Adrenal gland (tissue), 12 donors: ENCODE results near the gene C17orf100. TPM values are rescaled to one million over a fixed set of nuclear protein-coding genes. Genes with fewer than 3 reads are reported as not detected.
A peak's percentile ranks its signal among the peaks of the same experiment; 100 is the strongest.
"Not testable (repeated sequence)": the region's sequence is repeated elsewhere in the genome, so short reads cannot be mapped to it uniquely, and the experiment has no call there.

ENCODE experiments used
- DNase-seq, 7 donors: peaks; one replicate each; pipeline ENCODE4 v3.0.0-alpha.2; 2019 to 2020
- H3K27ac ChIP-seq, 5 donors: fragments of 200-600 bp; sonication (generic) in 4 of 5; 1 replicate in 3 of 5; 2 replicates in 2 of 5; pipeline versions ENCODE4 v1.5.1 to v1.8.0; 2016 to 2020; ENCODE audit warnings: mild to moderate bottlenecking in 1 of 5
- H3K27me3 ChIP-seq: fragments of 200-600 bp; 2 replicates; pipeline ENCODE4 v1.8.0; 2021
- H3K36me3 ChIP-seq, 2 donors: fragments of 200-600 bp; replicated peaks in 1 of 2; 1 replicate in 1 of 2; 2 replicates in 1 of 2; pipeline versions ENCODE4 v1.5.1 to v1.8.0; 2018 to 2022
- H3K4me1 ChIP-seq, 2 donors: fragments of 200-600 bp; replicated peaks in 1 of 2; 1 replicate in 1 of 2; 2 replicates in 1 of 2; pipeline versions ENCODE4 v1.5.1 to v1.8.0; 2018 to 2021
- H3K4me3 ChIP-seq, 4 donors: fragments of 200-600 bp; sonication (generic) in 3 of 4; one replicate each; pipeline ENCODE4 v1.5.1; 2016 to 2018
- H3K9me3 ChIP-seq, 3 donors: fragments of 200-600 bp; sonication (generic) in 1 of 3; replicated peaks in 1 of 3; 1 replicate in 2 of 3; 2 replicates in 1 of 3; pipeline versions ENCODE4 v1.5.1 to v1.8.0; 2016 to 2021
- CTCF ChIP-seq, 6 experiments: fragments of 450-650 bp in 4 of 6; fragments of 200-600 bp in 2 of 6; sonication (generic) in 1 of 6; IDR thresholded peaks; 1 replicate in 5 of 6; 2 replicates in 1 of 6; pipeline versions ENCODE4 v1.5.1 to v1.8.0; 2016 to 2021; ENCODE audit warnings: antibody characterized with exemption in 6 of 6, mild to moderate bottlenecking in 2 of 6, moderate library complexity in 1 of 6
- POLR2A ChIP-seq, 2 donors: fragments of 450-650 bp; IDR thresholded peaks; one replicate each; pipeline ENCODE4 v1.6.1; 2017; ENCODE audit warnings: antibody characterized with exemption in 2 of 2, mild to moderate bottlenecking in 2 of 2, moderate library complexity in 1 of 2
- WGBS, 4 donors: extraction: QIAGEN DNeasy Blood & Tissue Kit in 2 of 4; methylation state at CpG; one replicate each; pipeline versions ENCODE4 v1.1.5 to v1.1.7; 2013 to 2017; 5-methylcytosine and 5-hydroxymethylcytosine counted together
- intact Hi-C, 2 donors: fragments of 100-400 bp; cut with DNase I; formaldehyde crosslinking; loops; one replicate each; pipeline versions ENCODE4 v1.14.1 to v1.15.0; 2022 to 2023
- polyA plus RNA-seq, 3 donors: library from polyadenylated mRNA; stranded (reverse); fragments of 200-250 nt in 2 of 3; fragments of 350-450 nt in 1 of 3; fragmentation: Illumina TruSeq in 1 of 3; extraction: RNeasy Lipid Tissue Mini Kit (QIAGEN cat#74804) in 1 of 3; gene quantifications; one replicate each; pipeline ENCODE4 v1.2.3, GENCODE V29; 2013 to 2014
- total RNA-seq, 9 donors: library from RNA; depleted of rRNA in 4 of 9; stranded (reverse); fragments of >200 nt in 4 of 9; fragments of 120-200 nt in 1 of 9; fragmentation: NEBNext Ultra II Directional in 1 of 9; extraction: Animal tissue kit (Norgen Biotek cat#: 25700) in 1 of 9; gene quantifications; one replicate each; pipeline versions ENCODE4 v1.1.0 to v1.2.4, GENCODE V29; 2013 to 2023
- donor health status: healthy with polysubstance abuse.
- donor health status: Bipolar disorder and iron deficiency.
- donor health status: DM: yes; HTN: yes; CAD: no.
- donor health status: DM: no; HTN: no; CAD: no.
- donor health status: DM: no; HTN: no; CAD: no.
- donor health status: DM: yes; HTN: yes; CAD: no.

The C17orf100 gene
- total and polyA plus RNA-seq, 12 donors = 0.87 to 3.6 (median 2.1) TPM

GRCh38 chr17:6690641-6691040 is 39.1 kb downstream of the C17orf100 start:
- Histone ChIP-seq H3K27ac (no peak overlapping the region), H3K4me3 (no peak overlapping the region), H3K27me3 (no peaks in the 10 kb centered on the region), H3K4me1 (no peaks in the 10 kb centered on the region), H3K9me3 (no peaks in the 10 kb centered on the region), H3K36me3 (no peaks in the 10 kb centered on the region)
- intact Hi-C loops = no loop called here
- TF ChIP-seq CTCF (IDR thresholded peaks at IDR 0.05) = no peak
- TF ChIP-seq POLR2A (IDR thresholded peaks at IDR 0.05) = no peak
- DNase-seq = no peak
- 85 to 89% (median 88%) methylated on average over 10 to 11 of the region's 11 CpGs for WGBS, 4 donors

DNA sequence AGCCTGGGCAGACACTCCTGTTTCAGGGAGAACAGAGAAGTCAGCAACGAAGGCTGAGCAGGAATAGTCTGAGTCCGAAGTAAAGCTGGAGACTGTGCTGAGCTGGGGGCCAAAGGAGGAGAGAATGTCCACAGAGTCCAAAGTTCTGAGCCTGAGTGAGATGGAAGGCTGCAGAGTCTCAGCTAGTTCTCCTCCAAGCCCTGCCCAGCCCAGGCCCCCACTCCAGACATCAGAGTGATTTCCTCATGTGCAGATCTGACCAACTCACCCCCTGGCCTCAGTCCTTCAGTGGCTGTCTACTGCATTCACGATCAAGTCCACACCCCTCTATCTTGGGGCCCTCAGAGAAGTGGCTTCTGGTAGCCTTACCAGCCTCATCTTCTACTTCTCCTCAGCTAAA is 40.0 kb downstream of the C17orf100 start:
- H3K36me3 ChIP-seq = no peaks in the 10 kb centered on the region
- no peaks in the 10 kb centered on the region for H3K4me1 ChIP-seq
- no peaks in the 10 kb centered on the region for H3K27me3 ChIP-seq
- TF ChIP-seq POLR2A (IDR thresholded peaks at IDR 0.05) = no peak
- TF ChIP-seq CTCF (IDR thresholded peaks at IDR 0.05) = no peak
- DNase-seq = no peak
- intact Hi-C loops = no loop called here
- no peak overlapping the region for H3K4me3 ChIP-seq
- 70 to 83% (median 76%) methylated on average over 3 of the region's 3 CpGs for WGBS, 4 donors
- no peak overlapping the region for H3K27ac ChIP-seq
- H3K9me3 ChIP-seq = no peaks in the 10 kb centered on the region

GRCh38 chr17:6691958-6692357 is 40.4 kb downstream of the C17orf100 start:
- H3K4me3 ChIP-seq, intact Hi-C loops, H3K27me3 ChIP-seq, H3K9me3 ChIP-seq, H3K27ac ChIP-seq, DNase-seq, H3K36me3 ChIP-seq, H3K4me1 ChIP-seq: not testable (repeated sequence)
- WGBS, 4 donors = 68 to 80% (median 72%) methylated on average over 6 of the region's 6 CpGs

DNA sequence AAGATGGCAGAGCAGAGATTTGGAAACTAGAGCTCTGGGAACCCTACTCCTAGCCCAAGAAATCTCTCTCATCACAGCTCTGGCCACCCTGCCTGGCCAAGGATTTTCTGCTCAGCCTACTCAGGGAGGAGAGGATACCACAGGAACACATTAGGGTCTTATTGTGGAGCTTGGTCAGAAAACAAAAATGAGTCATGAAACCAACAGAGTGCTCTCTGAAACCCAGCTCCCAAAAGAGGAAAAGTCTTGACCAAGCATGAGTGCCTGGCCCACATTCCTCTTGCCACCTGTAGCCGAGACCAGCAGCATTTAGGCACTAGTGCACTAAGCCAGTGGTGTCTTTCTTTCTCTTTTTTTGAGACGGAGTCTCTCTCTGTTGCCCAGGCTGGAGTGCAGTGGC is 43.5 kb downstream of the C17orf100 start:
- no peaks in the 10 kb centered on the region for H3K36me3 ChIP-seq
- H3K9me3 ChIP-seq = no peaks in the 10 kb centered on the region
- no peak overlapping the region for H3K27ac ChIP-seq
- TF ChIP-seq POLR2A (IDR thresholded peaks at IDR 0.05) (no peak), CTCF (IDR thresholded peaks at IDR 0.05) (no peak)
- WGBS, 4 donors = 76 to 93% (median 92%) methylated on average over 2 of the region's 2 CpGs
- DNase-seq = no peak
- no peaks in the 10 kb centered on the region for H3K4me1 ChIP-seq
- no peak overlapping the region for H3K4me3 ChIP-seq
- intact Hi-C loops = no loop called here
- H3K27me3 ChIP-seq = no peaks in the 10 kb centered on the region

GRCh38 chr17:6695565-6695964 is 44.0 kb downstream of the C17orf100 start:
- TF ChIP-seq CTCF (IDR thresholded peaks at IDR 0.05) = no peak
- TF ChIP-seq POLR2A (IDR thresholded peaks at IDR 0.05) = no peak
- H3K9me3 ChIP-seq = no peaks in the 10 kb centered on the region
- H3K27ac ChIP-seq = no peak overlapping the region
- H3K36me3 ChIP-seq = no peaks in the 10 kb centered on the region
- intact Hi-C loops = no loop called here
- 69 to 89% (median 79%) methylated on average over 9 to 13 of the region's 13 CpGs for WGBS, 4 donors
- H3K4me3 ChIP-seq = no peak overlapping the region
- peak in 1 of 7 donors; percentile 14 for DNase-seq
- H3K4me1 ChIP-seq = no peaks in the 10 kb centered on the region
- H3K27me3 ChIP-seq = no peaks in the 10 kb centered on the region
